NOMO-1 treated with dmso at 0.1 percent for 144 hours (cell line): ENCODE data around the gene CES3.

ENCODE experiments used
- DNase-seq: peaks from one replicate; lab custom pipeline; 2025; ENCODE audit not compliant: unreplicated experiment; lab: John Stamatoyannopoulos, UW

CES3 gene

DNA sequence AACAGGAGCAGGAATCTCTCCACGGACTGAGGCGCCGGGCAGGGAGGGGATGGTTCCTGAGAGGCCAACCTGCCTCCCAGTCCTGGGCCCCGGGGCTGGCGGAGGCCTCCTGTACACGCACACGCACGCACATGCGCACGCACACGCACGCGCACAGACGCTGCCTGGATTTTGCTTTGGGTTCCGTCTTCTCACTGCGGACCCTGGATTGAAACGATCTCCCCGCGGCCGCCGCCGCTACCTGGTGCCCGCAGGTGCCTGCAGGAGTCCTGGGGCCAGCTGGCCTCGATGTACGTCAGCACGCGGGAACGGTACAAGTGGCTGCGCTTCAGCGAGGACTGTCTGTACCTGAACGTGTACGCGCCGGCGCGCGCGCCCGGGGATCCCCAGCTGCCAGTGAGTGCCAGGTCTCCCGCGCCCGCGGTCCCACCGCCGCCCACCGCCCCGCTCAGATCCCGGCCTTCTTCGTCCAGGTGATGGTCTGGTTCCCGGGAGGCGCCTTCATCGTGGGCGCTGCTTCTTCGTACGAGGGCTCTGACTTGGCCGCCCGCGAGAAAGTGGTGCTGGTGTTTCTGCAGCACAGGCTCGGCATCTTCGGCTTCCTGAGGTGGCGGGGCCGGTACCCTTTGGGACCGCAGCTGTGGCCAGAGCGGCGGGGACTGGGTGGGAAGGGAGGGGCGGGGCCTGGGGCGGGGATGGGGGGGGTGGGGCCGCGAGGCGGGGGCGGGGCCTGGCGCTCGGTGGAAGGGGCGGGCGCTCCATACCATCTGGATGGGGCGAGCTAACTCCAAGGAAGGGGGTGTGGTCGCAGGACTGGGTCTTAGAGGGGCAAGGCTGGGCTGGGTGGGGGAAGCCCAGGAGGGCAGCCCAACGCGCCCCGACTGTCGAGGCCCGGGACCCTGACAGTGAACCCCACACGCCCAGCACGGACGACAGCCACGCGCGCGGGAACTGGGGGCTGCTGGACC, 39.6 kb downstream of the CES3 start:
- no peak for DNase-seq

GRCh38 chr16:67001726-67002125, 40.7 kb downstream of the CES3 start:
- DNase-seq: no peak

- DNase-seq: peak; percentile 5
These were observed 46.0 kb downstream of the CES3 start for GRCh38 chr16:67006930-67007658.

- DNase-seq: no peak
These were observed 48.1 kb downstream of the CES3 start for GRCh38 chr16:67009158-67009557.

DNA sequence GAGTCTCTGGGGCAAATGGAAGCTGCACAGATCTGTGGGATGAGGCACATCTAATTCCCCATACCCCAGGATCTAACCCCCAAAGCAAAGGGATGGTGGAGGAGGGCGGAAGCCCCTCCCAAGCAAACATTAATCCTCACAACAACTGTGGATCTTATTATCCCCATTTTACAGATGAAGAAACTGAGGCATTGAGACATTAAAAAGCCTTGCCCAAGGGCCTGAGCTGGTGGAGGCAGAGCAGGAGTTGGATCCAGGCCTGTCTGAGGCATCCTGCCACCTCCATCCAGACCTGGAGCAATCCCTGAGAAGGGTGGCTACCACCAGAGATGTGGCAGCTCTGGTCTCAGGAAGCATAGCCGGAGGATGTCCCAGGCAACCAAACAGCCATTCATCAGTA, 50.2 kb downstream of the CES3 start:
- no peak for DNase-seq

- DNase-seq: no peak
These were observed 52.3 kb downstream of the CES3 start for GRCh38 chr16:67013233-67013822.

DNA sequence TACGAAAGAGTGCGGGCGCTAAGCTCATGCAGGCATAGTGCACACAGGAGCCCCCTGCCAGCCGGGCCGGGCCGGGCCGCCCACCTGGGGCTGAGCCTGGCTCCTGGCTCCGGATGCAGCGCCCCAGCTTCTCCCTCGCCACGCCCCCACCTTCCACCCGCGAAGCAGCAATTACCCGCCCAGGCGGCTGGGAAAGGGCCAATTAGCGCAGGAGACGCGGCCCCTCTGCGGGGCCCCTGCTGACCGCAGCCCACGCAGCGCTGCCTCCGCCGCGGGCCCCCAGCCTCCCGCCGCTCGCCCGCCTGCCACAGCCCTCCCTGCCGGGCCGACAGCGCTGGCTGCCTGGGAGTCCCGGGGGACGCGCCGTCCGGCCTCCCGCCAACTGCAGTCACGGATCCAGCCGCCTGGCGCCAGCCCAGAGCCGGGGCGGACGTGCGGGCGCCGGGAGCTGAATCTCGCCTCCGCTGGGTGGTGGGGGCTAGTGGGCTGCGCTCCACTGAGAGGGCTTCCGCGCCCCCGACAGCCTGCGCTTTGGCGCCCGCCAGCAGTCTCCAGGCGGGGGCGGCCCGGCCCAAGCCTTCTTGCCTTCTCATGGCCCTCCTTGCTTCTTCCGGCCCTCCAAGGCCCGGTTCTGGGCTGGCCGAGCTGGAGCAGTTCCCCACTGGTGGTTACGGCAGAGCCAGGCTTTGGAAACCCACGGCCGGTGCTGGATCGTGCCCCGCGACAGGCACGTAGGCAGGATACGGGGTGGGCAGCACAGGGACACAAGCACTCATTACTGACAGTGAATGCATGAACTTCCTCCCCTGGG, 53.0 kb downstream of the CES3 start:
- peak; percentile 36 for DNase-seq

- DNase-seq: no peak
These were observed 53.7 kb downstream of the CES3 start for GRCh38 chr16:67014634-67015312.

GRCh38 chr16:67015313-67015731, 54.3 kb downstream of the CES3 start:
- DNase-seq: no peak

- no peak for DNase-seq
These were observed 55.1 kb downstream of the CES3 start for GRCh38 chr16:67016143-67016542.

DNA sequence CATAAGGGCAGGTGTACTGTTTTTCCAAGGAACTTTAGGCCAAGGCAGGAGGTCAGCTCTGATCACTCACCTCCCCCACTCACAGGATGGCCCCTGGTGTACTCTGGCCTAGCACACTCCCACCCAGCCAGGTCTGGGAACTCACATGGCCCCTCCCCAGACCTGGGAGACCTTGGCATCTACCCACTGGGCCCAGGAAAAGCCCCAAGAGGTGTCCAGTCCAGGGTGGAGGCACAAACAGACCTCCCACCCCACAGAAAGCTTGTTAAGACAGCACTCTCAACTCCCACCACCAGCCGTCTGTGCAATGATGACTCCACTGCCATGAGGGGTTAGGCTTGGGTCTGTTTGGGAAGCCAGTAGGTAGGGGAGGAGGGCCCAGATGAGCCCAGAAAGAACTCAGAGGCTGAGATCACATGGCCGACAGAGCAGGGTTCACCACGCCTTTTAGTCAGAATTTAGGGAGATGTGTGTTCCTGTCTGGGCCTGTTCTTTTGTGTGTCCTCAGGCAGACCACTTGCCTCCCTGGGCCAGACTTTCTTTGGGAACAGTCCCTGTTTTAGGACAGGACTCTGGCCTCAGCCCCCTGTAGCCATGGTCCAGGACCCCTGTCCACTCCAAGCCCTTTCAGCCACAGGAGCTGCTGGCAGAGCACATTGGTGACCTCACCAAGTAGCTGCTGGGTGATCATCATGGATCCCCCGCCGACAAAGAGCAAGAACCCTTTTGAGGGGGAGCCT, 55.8 kb downstream of the CES3 start:
- DNase-seq: no peak

DNA sequence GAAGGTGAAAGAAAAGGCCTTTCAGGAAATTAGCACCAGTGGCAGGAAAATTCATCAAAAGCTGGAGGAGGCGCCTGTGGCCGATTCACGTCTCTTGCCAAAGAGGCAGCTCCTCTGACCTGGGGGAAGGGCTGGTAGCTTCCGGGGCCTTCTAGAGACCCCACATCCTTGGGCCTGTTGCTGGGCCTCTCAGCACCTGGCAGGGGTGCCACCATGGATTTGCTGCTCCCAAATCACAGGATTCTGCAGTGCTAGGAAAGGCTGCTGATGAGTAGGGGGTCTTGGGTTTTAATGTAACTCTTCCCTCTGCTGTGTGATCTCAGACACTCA, 56.3 kb downstream of the CES3 start:
- no peak for DNase-seq

DNA sequence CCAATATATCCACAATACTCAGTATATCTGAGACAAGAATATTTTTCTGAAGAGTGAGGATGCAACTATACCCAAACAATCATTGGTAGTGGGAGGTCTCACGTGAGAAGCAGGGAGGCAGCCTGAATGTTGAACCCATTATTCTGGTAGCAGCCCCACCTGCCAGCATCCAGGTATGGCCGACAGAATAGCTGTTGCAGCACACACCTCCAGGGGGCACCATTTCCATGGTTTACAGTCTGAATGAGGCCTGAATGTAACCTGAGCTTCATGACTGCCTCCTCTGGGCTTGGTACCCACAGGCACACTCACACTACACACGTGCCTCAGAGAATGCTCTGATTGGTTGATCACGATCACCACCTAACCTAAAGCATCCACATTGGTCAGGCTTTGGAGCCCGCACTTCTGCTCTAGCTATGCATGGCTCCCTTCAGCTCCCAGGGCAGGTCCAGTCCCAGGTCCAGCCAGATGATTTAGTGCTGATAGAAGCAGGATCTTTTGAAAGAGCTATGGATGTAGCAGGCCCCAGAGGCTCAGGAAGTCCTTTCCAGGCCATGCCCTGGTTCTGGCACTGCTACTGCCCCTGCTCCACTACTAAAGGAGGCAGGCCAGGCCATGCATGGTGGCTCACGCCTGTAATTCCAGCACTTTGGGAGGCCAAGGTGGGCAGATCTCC, 56.9 kb downstream of the CES3 start:
- DNase-seq: peak; percentile 51

GRCh38 chr16:67019171-67019570, 58.1 kb downstream of the CES3 start:
- no peak for DNase-seq

- DNase-seq: no peak
These were observed 60.3 kb downstream of the CES3 start for GRCh38 chr16:67021321-67021720.

- DNase-seq: no peak
These were observed 61.6 kb downstream of the CES3 start for GRCh38 chr16:67022531-67023214.

GRCh38 chr16:67023689-67024088, 62.6 kb downstream of the CES3 start:
- DNase-seq: no peak
